NB4 (cell line): ENCODE measurements around the gene MESP1.

Experiments used
- MYC ChIP-seq: IDR thresholded peaks from 2 replicates; pipeline ENCODE4 v1.6.1; 2011; ENCODE audit warnings: low read depth, low read length
- POLR2A ChIP-seq: IDR thresholded peaks from 2 replicates; pipeline ENCODE4 v1.6.1; 2011; ENCODE audit warnings: mild to moderate bottlenecking; ENCODE audit not compliant: insufficient read length; ENCODE audit errors: extremely low read depth
- TF ChIP-seq, protein P1 (sequence below): IDR thresholded peaks from one replicate; pipeline ENCODE4 v1.5.1; 2012; ENCODE audit warnings: low read depth, low read length
- TF ChIP-seq, protein P2 (sequence below): IDR thresholded peaks from 2 replicates; pipeline ENCODE4 v1.6.1; 2011; ENCODE audit warnings: low read depth, low read length

DNA sequence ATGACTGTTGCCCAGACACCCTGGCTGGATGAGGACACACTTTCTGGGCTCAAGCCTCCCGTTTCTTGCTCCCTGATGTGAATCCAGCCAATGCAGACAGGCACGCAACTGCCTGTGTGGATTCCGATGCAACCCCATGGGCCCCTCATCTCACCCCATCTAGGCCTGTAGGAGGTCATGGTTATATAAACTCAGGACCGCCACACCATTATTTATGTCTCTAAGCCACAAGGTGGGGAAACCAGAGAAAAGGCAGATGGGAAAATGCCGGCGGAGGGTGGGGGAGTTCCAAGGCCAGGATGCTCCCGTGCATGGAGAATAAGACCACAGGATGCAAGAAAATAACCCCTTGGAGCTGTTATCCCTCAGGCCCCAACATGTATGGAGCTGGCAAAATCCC lies 2.0 kb downstream of the MESP1 start:
- TF ChIP-seq, protein P1, sequence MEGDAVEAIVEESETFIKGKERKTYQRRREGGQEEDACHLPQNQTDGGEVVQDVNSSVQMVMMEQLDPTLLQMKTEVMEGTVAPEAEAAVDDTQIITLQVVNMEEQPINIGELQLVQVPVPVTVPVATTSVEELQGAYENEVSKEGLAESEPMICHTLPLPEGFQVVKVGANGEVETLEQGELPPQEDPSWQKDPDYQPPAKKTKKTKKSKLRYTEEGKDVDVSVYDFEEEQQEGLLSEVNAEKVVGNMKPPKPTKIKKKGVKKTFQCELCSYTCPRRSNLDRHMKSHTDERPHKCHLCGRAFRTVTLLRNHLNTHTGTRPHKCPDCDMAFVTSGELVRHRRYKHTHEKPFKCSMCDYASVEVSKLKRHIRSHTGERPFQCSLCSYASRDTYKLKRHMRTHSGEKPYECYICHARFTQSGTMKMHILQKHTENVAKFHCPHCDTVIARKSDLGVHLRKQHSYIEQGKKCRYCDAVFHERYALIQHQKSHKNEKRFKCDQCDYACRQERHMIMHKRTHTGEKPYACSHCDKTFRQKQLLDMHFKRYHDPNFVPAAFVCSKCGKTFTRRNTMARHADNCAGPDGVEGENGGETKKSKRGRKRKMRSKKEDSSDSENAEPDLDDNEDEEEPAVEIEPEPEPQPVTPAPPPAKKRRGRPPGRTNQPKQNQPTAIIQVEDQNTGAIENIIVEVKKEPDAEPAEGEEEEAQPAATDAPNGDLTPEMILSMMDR = no peak
- no peak for TF ChIP-seq POLR2A
- TF ChIP-seq, protein P2, sequence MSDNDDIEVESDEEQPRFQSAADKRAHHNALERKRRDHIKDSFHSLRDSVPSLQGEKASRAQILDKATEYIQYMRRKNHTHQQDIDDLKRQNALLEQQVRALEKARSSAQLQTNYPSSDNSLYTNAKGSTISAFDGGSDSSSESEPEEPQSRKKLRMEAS = no peak
- TF ChIP-seq MYC = no peak
